Activated CD4-positive, alpha-beta T cell treated with anti-CD3 and anti-CD28 coated beads, Interleukin-2, Interleukin-4, amounts not matched to agents 100 ng/mL and 50 ng/mL, durations not matched to agents 16 hours and 8 hours (primary cell): ENCODE data around the gene GSKIP.

ENCODE experiments used
- DNase-seq: peaks from one replicate; pipeline ENCODE4 v3.0.0-alpha.2; 2020; ENCODE audit warnings: low spot score

GSKIP gene

GRCh38 chr14:96418075-96418474, 54.7 kb downstream of the GSKIP start:
- no peak for DNase-seq

- DNase-seq = no peak
Observed at GRCh38 chr14:96421236-96421635, 57.9 kb downstream of the GSKIP start.

DNA sequence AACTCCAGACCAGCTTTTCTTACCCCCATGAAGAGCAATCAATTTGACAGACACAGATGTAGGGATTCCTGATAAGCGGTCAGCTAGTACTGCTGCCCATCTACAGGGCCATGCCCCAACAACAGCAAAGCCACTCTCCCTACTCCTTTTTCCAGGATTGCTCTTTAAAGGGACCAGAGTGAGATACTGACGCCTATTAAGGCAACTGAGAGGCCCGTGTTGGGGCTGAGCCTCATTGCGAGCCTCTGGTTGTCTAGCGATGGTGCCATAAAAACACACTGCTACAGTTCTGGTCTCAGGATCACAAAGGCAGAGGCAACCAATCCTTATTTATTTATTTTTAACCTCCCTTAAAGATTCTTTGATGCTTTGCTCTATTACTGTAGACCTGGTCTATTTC, 59.7 kb downstream of the GSKIP start:
- DNase-seq = no peak

DNA sequence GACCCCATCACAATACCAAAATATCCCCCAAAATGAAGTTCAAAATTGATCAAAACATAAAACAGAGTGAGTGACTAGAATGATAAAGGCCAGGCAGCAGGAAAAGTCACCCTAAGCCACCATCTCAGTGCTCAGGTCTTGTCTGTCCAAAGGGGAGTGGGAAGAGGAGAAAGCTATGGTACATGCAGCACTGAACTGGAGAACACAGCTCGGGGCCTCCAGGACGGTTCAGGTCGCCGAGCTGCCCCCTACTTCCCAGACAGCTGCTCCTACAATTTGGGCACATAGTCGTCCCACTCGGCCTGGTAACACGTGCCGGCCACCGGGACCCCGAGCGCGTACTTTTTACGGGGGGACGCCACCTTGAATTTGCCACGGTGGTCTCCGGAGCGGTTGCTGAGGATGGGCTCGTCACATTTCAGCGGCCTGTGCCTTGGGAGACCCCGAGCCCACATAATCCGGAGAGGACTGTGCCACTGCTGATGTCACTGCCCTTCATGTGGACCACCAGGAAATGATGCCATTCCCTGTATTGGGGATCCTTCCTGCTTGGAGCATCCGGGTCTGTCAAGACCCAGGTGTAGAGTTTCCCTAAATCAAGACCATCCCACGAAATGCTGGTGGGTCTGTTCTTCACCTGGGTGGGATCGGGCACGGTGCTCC, 60.3 kb downstream of the GSKIP start:
- DNase-seq = no peak

DNA sequence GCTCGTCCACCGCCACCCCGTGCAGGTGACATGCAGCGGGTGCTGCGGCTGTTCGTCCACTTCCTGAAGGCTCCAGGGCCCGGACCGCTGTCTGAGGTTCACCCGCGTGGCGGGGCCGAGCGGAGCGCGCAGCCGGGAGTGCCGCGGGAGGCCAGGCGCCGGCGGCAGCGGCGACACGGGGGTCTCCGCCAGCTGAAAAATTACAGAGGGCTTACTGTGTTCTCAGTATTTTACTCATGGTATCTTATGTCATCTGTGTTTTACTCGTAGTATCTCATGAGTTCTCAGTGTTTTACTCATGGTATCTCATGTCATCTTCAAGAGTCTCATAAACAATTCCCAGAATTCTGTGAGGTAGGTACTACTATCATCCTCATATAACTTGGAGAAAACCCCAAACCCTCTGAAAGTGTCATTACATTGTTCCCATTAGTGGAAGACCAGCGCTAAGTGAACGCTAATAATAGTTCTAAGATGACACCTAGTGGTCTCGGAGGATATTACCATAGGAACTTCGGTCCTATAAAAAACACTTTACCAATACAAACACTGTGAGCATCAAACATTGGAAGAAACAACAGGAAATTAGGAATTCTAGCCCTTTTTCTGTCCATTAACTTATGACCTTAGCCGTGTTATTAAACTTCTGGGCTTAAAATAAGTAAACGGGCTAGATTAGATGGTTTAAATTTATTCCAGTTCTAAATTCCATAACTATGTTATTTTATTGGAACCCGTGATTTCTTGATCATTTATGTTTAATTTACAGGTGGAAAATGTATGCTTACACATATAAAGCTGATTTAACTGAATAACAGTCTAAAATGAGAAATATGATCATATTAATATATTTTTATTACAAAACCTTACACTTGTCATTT, 61.0 kb downstream of the GSKIP start:
- DNase-seq = peak; percentile 61

DNA sequence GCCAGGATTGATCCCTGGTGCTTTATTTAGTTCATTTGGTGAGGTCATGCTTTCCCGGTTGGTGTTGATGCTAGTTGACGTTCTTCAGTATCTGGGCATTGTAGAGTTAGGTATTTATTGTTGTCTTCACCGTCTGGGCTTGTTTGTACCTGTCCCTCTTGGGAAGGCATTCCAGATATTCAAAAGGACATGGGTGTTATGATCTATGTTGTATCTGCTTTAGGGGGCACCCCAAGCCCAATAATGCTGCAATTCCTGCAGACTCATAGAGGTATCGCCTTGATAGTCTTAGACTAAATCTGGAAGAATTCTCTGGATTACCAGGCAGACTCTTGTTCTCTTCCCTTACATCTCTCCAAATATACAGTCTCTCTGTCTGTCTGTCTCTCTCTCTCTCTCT, 70.7 kb downstream of the GSKIP start:
- no peak for DNase-seq
